ENCODE measurements around the gene TNP1. TPM values are rescaled to one million over a fixed set of nuclear protein-coding genes. Genes with fewer than 3 reads are reported as not detected.

TNP1 gene
- total and polyA plus RNA-seq, 2 donors, result 0.57 to 3.4 TPM

GRCh38 chr2:216855605-216856004 is 4.3 kb downstream of the TNP1 start:
- no peak for DNase-seq (ENCODE audit: low read depth in 6 of 9, low spot score in 9 of 9)
- H3K4me1 ChIP-seq (ENCODE audit: control insufficient read depth in 2 of 2, insufficient read depth in 2 of 2, low read length in 2 of 2), result peaks cover 0 to 16% of the 10 kb centered on the region in 2 donors
- H3K27me3 ChIP-seq (ENCODE audit: control insufficient read depth in 2 of 2, insufficient read depth in 1 of 2, low read length in 1 of 2), result no peaks in the 10 kb centered on the region
- over 99% methylated on average over 3 of the region's 3 CpGs for WGBS
- no peak overlapping the region for H3K4me3 ChIP-seq (ENCODE audit: low read length in 2 of 2)
- H3K36me3 ChIP-seq (ENCODE audit: control insufficient read depth in 2 of 2, insufficient read depth in 2 of 2, low read length in 1 of 2), result no peaks in the 10 kb centered on the region
- H3K27ac ChIP-seq (ENCODE audit: low read depth in 1 of 2, low read length in 1 of 2), result no peak overlapping the region
- H3K9me3 ChIP-seq (ENCODE audit: control insufficient read depth in 2 of 2, insufficient read depth in 1 of 2, low read length in 1 of 2), result no peaks in the 10 kb centered on the region

DNA sequence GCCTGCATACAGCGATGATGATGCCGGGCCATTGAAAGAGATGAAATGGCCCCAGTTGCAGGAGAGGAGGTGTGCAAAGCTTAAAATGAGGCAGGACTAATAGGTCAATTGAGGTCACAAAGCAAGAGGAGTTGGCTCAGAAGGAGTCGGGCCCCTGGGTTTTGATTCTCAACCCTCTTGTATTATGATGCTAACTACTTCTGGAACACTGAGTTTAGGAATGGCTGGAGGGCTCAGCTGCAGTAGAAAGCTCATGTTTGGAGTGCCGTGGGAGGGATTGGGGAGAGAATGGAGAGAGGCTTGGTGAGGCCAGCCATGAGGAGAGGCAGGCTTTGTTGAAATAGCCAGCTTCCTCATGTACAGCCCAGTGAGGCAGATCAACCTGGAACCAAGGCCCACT is 4.8 kb downstream of the TNP1 start:
- Histone ChIP-seq H3K27me3 (ENCODE audit: control insufficient read depth in 2 of 2, insufficient read depth in 1 of 2, low read length in 1 of 2) (no peaks in the 10 kb centered on the region), H3K36me3 (ENCODE audit: control insufficient read depth in 2 of 2, insufficient read depth in 2 of 2, low read length in 1 of 2) (no peaks in the 10 kb centered on the region), H3K4me3 (ENCODE audit: low read length in 2 of 2) (no peak overlapping the region), H3K4me1 (ENCODE audit: control insufficient read depth in 2 of 2, insufficient read depth in 2 of 2, low read length in 2 of 2) (peaks cover 0 to 16% of the 10 kb centered on the region in 2 donors), H3K9me3 (ENCODE audit: control insufficient read depth in 2 of 2, insufficient read depth in 1 of 2, low read length in 1 of 2) (no peaks in the 10 kb centered on the region), H3K27ac (ENCODE audit: low read depth in 1 of 2, low read length in 1 of 2) (no peak overlapping the region)
- WGBS, result 98% methylated on average over 4 of the region's 4 CpGs
- DNase-seq (ENCODE audit: low read depth in 6 of 9, low spot score in 9 of 9), result no peak

DNA sequence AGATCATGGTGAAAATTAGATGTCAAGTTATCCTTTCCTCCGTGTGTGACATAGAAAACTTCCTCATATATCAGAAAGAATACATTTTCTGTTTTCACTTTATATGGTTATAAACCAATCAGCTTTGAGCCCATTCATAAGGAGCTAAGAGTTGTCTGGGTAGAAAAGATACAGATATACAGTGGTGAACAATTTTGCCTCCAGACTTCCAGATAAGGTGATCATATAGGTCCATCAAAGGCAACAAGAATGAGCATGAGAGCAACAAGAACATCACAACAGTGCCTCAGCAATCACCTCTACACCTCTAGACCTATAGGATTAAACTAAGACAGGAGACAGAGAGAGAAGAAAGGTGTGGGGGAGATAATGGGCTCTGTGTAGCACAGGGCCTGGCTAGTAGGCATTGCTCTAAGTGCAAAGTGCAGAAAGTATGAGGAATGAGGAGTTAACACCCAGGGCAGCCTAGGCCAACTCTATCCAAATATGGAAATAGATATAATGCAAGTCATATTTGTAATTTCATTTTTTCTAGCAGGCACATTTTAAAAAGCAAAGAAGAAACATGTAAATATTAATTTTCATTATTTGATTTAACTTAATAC is 8.3 kb downstream of the TNP1 start:
- Histone ChIP-seq H3K27ac (ENCODE audit: low read depth in 1 of 2, low read length in 1 of 2) (no peak overlapping the region), H3K36me3 (ENCODE audit: control insufficient read depth in 2 of 2, insufficient read depth in 2 of 2, low read length in 1 of 2) (no peaks in the 10 kb centered on the region), H3K4me3 (ENCODE audit: low read length in 2 of 2) (no peak overlapping the region), H3K9me3 (ENCODE audit: control insufficient read depth in 2 of 2, insufficient read depth in 1 of 2, low read length in 1 of 2) (no peaks in the 10 kb centered on the region), H3K27me3 (ENCODE audit: control insufficient read depth in 2 of 2, insufficient read depth in 1 of 2, low read length in 1 of 2) (no peaks in the 10 kb centered on the region), H3K4me1 (ENCODE audit: control insufficient read depth in 2 of 2, insufficient read depth in 2 of 2, low read length in 2 of 2) (peaks cover 0 to 1% of the 10 kb centered on the region in 2 donors)
- DNase-seq (ENCODE audit: low read depth in 6 of 9, low spot score in 9 of 9), result no peak
- 83% methylated on average over 1 of the region's 1 CpG for WGBS

DNA sequence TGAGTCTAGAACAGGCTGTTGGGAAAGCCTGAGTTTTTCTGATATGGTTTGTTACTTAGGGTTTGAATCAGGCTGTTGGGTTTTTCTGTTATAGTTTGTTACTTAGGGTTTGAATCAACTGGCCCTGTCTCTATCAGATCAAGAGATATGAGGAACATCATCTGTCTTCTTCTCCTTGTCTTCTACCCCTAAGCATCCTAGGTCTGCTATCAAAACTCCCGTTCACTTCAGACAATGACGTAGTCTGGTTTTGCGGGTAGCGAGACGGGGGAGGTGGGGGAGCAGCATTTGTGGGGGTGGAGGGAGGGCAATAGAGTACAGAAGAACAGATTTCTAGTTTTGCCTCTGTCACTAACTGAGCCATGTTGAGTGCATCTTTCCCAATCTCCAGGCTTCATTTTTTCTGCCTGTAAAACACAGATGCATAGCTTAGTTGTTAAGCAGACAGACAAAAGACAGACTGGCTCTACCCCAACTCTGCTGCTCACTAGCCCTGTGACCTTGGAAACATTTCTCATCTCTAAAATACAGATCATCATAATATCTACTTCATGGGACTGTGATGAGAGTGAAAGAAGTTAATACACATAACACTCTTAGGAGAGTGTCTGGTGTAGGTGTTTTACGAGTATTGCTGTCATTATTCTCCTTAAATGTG is 9.1 kb downstream of the TNP1 start:
- 95% methylated on average over 6 of the region's 6 CpGs for WGBS
- Histone ChIP-seq H3K36me3 (ENCODE audit: control insufficient read depth in 2 of 2, insufficient read depth in 2 of 2, low read length in 1 of 2) (no peaks in the 10 kb centered on the region), H3K4me1 (ENCODE audit: control insufficient read depth in 2 of 2, insufficient read depth in 2 of 2, low read length in 2 of 2) (no peaks in the 10 kb centered on the region), H3K9me3 (ENCODE audit: control insufficient read depth in 2 of 2, insufficient read depth in 1 of 2, low read length in 1 of 2) (no peaks in the 10 kb centered on the region), H3K4me3 (ENCODE audit: low read length in 2 of 2) (no peak overlapping the region), H3K27me3 (ENCODE audit: control insufficient read depth in 2 of 2, insufficient read depth in 1 of 2, low read length in 1 of 2) (no peaks in the 10 kb centered on the region), H3K27ac (ENCODE audit: low read depth in 1 of 2, low read length in 1 of 2) (no peak overlapping the region)
- DNase-seq (ENCODE audit: low read depth in 6 of 9, low spot score in 9 of 9), result peak in 1 of 9 donors; percentile 20

- DNase-seq (ENCODE audit: low read depth in 6 of 9, low spot score in 9 of 9), result no peak
- Histone ChIP-seq H3K27me3 (ENCODE audit: control insufficient read depth in 2 of 2, insufficient read depth in 1 of 2, low read length in 1 of 2) (no peaks in the 10 kb centered on the region), H3K4me1 (ENCODE audit: control insufficient read depth in 2 of 2, insufficient read depth in 2 of 2, low read length in 2 of 2) (peaks cover 0 to 3% of the 10 kb centered on the region in 2 donors), H3K36me3 (ENCODE audit: control insufficient read depth in 2 of 2, insufficient read depth in 2 of 2, low read length in 1 of 2) (no peaks in the 10 kb centered on the region), H3K27ac (ENCODE audit: low read depth in 1 of 2, low read length in 1 of 2) (no peak overlapping the region), H3K4me3 (ENCODE audit: low read length in 2 of 2) (no peak overlapping the region), H3K9me3 (ENCODE audit: control insufficient read depth in 2 of 2, insufficient read depth in 1 of 2, low read length in 1 of 2) (no peaks in the 10 kb centered on the region)
- WGBS, result 91% methylated on average over 10 of the region's 10 CpGs
Measured at GRCh38 chr2:216849987-216850386, 9.9 kb downstream of the TNP1 start.

GRCh38 chr2:216845426-216845825 is 14.4 kb downstream of the TNP1 start:
- Histone ChIP-seq H3K4me1 (ENCODE audit: control insufficient read depth in 2 of 2, insufficient read depth in 2 of 2, low read length in 2 of 2) (peaks cover 0 to 3% of the 10 kb centered on the region in 2 donors), H3K27ac (ENCODE audit: low read depth in 1 of 2, low read length in 1 of 2) (no peak overlapping the region), H3K4me3 (ENCODE audit: low read length in 2 of 2) (no peak overlapping the region), H3K9me3 (ENCODE audit: control insufficient read depth in 2 of 2, insufficient read depth in 1 of 2, low read length in 1 of 2) (no peaks in the 10 kb centered on the region), H3K27me3 (ENCODE audit: control insufficient read depth in 2 of 2, insufficient read depth in 1 of 2, low read length in 1 of 2) (no peaks in the 10 kb centered on the region), H3K36me3 (ENCODE audit: control insufficient read depth in 2 of 2, insufficient read depth in 2 of 2, low read length in 1 of 2) (no peaks in the 10 kb centered on the region)
- DNase-seq (ENCODE audit: low read depth in 6 of 9, low spot score in 9 of 9), result no peak
- WGBS, result 94% methylated on average over 2 of the region's 2 CpGs

DNA sequence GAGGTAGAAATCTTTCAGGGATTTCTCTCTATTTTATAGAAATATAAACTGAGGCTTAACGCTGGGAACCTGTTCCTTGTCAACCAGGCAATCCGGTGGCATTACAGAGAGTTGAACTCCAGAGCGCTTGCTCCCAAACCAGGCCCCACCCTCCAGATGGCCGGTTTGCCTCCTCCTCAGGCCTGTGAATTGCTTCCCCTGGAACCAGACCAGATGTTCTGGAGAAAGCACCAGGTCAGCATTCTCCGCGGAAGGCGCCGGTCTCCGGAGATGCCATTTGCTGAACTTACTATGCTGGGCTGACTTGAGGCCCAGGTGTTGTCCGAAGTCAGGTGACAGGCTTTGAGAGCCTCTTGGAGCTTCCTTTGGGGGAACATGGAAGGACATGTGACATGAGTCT is 17.2 kb downstream of the TNP1 start:
- Histone ChIP-seq H3K27me3 (ENCODE audit: control insufficient read depth in 2 of 2, insufficient read depth in 1 of 2, low read length in 1 of 2) (no peaks in the 10 kb centered on the region), H3K36me3 (ENCODE audit: control insufficient read depth in 2 of 2, insufficient read depth in 2 of 2, low read length in 1 of 2) (no peaks in the 10 kb centered on the region), H3K4me3 (ENCODE audit: low read length in 2 of 2) (no peak overlapping the region), H3K4me1 (ENCODE audit: control insufficient read depth in 2 of 2, insufficient read depth in 2 of 2, low read length in 2 of 2) (peaks cover 0 to 6% of the 10 kb centered on the region in 2 donors), H3K27ac (ENCODE audit: low read depth in 1 of 2, low read length in 1 of 2) (no peak overlapping the region), H3K9me3 (ENCODE audit: control insufficient read depth in 2 of 2, insufficient read depth in 1 of 2, low read length in 1 of 2) (peaks cover 0 to 4% of the 10 kb centered on the region in 2 donors)
- DNase-seq (ENCODE audit: low read depth in 6 of 9, low spot score in 9 of 9), result no peak
- whole genome bisulfite sequencing, result 93% methylated on average over 10 of the region's 10 CpGs

GRCh38 chr2:216839688-216840087 is 20.2 kb downstream of the TNP1 start:
- no peak for DNase-seq (ENCODE audit: low read depth in 6 of 9, low spot score in 9 of 9)
- Histone ChIP-seq H3K4me3 (ENCODE audit: low read length in 2 of 2) (no peak overlapping the region), H3K4me1 (ENCODE audit: control insufficient read depth in 2 of 2, insufficient read depth in 2 of 2, low read length in 2 of 2) (peaks cover 0 to 3% of the 10 kb centered on the region in 2 donors), H3K27ac (ENCODE audit: low read depth in 1 of 2, low read length in 1 of 2) (no peak overlapping the region), H3K9me3 (ENCODE audit: control insufficient read depth in 2 of 2, insufficient read depth in 1 of 2, low read length in 1 of 2) (peaks cover 0 to 4% of the 10 kb centered on the region in 2 donors), H3K27me3 (ENCODE audit: control insufficient read depth in 2 of 2, insufficient read depth in 1 of 2, low read length in 1 of 2) (no peaks in the 10 kb centered on the region), H3K36me3 (ENCODE audit: control insufficient read depth in 2 of 2, insufficient read depth in 2 of 2, low read length in 1 of 2) (no peaks in the 10 kb centered on the region)
- 98% methylated on average over 3 of the region's 3 CpGs for WGBS

DNA sequence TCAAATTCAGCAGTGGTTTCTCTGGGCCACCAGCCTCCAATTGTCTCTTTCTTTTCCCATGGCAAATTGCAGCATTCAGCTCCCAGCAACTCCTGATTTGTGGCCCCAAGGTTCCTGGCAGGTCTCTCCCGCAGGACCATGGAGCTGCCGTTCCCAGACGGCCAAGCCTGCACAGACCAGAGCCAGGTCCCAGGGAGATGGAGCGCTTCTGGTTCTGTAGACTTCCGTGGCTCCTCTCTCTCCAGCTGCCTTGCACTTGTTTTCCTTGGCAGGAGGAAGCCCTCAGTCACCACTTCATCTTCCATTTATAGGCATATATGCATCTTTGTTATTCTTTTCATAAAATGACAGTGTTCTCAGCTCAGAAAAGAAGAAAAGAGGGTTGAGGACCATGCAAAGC is 21.7 kb downstream of the TNP1 start:
- no peaks in the 10 kb centered on the region for H3K36me3 ChIP-seq (ENCODE audit: control insufficient read depth in 2 of 2, insufficient read depth in 2 of 2, low read length in 1 of 2)
- H3K4me3 ChIP-seq (ENCODE audit: low read length in 2 of 2), result no peak overlapping the region
- DNase-seq (ENCODE audit: low read depth in 6 of 9, low spot score in 9 of 9), result no peak
- 84% methylated on average over 5 of the region's 5 CpGs for WGBS
- H3K27ac ChIP-seq (ENCODE audit: low read depth in 1 of 2, low read length in 1 of 2), result no peak overlapping the region
- H3K27me3 ChIP-seq (ENCODE audit: control insufficient read depth in 2 of 2, insufficient read depth in 1 of 2, low read length in 1 of 2), result no peaks in the 10 kb centered on the region
- H3K4me1 ChIP-seq (ENCODE audit: control insufficient read depth in 2 of 2, insufficient read depth in 2 of 2, low read length in 2 of 2), result peaks cover 0 to 3% of the 10 kb centered on the region in 2 donors
- peaks cover 0 to 4% of the 10 kb centered on the region in 2 donors for H3K9me3 ChIP-seq (ENCODE audit: control insufficient read depth in 2 of 2, insufficient read depth in 1 of 2, low read length in 1 of 2)
